Epithelial cell of proximal tubule (primary cell): ENCODE results near the gene CCER1. TPM values are rescaled to one million over a fixed set of nuclear protein-coding genes. Genes with fewer than 3 reads are reported as not detected.

Experiments
- DNase-seq: peaks from one replicate; pipeline ENCODE4 v3.0.0-alpha.2; 2011; ENCODE audit warnings: low read depth
- H3K4me3 ChIP-seq: 2 replicates; pipeline ENCODE4 v1.5.1; 2011; ENCODE audit warnings: low read depth, mild to moderate bottlenecking, low read length
- CTCF ChIP-seq: conservative IDR thresholded peaks from 2 replicates; pipeline ENCODE4 v1.5.1; 2012; ENCODE audit warnings: low read depth, mild to moderate bottlenecking, low read length
- total RNA-seq: library from RNA; depleted of rRNA; stranded (reverse); fragments of >200 nt; gene quantifications from 2 replicates; pipeline ENCODE4 v1.2.3, GENCODE V29; 2015

Gene CCER1
- total RNA-seq, 1 donor from 2014 or later, result not detected

DNA sequence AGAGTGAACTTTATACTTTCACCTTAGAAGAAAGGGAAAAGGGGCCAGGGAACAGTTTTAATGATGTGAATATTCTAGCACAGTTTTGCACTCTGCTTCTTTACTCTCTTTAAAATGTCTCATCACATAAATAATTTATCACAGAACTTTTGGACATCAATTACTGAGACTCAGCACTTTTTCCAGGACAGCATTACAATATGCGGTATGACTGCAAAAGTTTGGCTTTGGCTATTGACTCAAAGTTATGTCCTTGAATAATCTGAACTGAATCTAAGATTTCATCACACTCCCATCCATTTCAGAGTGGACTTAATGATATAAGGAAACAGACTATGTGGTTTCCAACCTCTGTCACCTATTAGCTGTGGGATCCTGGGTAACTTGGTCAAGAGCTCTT, 11.7 kb downstream of the CCER1 start:
- TF ChIP-seq CTCF, result no peak
- no peak overlapping the region for H3K4me3 ChIP-seq
- DNase-seq, result no peak

GRCh38 chr12:90940872-90941499, 14.0 kb downstream of the CCER1 start:
- TF ChIP-seq CTCF, result peak; percentile 75
- no peak for DNase-seq
- H3K4me3 ChIP-seq, result no peak overlapping the region

DNA sequence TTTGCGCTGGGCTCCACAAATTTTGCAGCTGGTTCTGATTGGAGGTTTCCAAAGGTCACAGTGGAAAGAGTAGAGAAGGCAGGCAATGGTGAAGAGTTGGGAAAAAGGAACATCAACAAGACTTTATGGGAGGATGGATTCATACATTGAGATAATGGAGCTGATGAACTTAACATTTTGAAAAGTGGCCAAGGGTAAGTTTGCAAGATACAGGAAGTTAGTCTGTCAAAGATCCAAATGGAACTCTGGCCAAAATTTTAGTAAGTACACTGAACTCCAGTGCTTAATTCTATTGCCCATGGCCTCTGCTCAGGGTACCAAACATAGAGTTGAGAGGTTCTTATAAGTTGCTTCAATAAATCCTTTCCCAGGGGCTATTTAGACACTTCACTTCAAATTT, 15.6 kb downstream of the CCER1 start:
- TF ChIP-seq CTCF, result no peak
- no peak for DNase-seq
- H3K4me3 ChIP-seq, result no peak overlapping the region

DNA sequence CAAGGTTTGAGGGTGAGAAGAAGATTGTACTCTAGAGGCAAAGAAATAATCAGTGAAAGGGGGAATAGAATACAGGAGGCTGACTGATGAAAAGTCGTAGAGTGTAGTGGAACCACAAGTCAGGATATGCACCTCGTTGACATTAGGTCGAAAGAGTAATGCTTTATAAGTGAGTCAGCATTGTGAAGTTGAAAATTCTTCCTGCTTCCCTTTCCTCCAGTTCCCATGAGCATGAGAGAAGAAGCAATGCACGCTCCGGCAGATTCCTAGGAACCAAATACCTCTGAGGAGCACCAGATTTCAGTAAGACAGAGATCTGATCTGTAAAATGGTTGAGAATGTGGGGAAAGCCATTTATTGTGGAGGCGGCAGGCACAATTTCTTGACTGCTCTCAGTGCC, 16.5 kb downstream of the CCER1 start:
- DNase-seq, result peak; percentile 86
- TF ChIP-seq CTCF, result no peak
- no peak overlapping the region for H3K4me3 ChIP-seq

DNA sequence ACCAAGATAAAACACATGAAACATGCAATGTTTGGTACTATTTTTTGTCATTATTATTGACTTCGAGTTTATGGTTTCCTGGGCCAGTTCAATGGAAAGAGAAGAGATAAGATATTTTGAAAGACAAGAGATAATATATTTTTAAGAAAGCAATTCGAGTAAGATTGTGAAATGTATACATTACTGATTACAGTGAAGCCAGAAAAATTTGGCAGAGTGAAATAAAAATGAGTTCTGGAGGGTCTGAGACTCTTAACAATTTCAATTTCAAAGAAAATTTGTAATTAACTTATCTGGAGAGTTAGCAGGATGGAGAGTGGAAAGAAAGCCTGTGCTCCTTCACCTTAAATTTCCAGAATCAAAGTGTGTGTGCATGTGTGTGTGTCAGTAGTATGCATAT, 17.3 kb downstream of the CCER1 start:
- DNase-seq, result no peak
- no peak for TF ChIP-seq CTCF
- no peak overlapping the region for H3K4me3 ChIP-seq

- no peak for TF ChIP-seq CTCF
- no peak overlapping the region for H3K4me3 ChIP-seq
- no peak for DNase-seq
Measured at GRCh38 chr12:90936230-90937005, 18.6 kb downstream of the CCER1 start.

- no peak for DNase-seq
- no peak overlapping the region for H3K4me3 ChIP-seq
- TF ChIP-seq CTCF, result no peak
Measured at GRCh38 chr12:90925562-90925961, 29.4 kb downstream of the CCER1 start.
